HepG2 (cell line): ENCODE data around the gene ARHGAP26. TPM values are rescaled to one million over a fixed set of nuclear protein-coding genes. Genes with fewer than 3 reads are reported as not detected.

Source experiments
- ATAC-seq: fragments of 200-7000 bp; cut with Tn5 transposase; 3 replicates; pipeline ENCODE4 v1.9.1; 2020; ENCODE audit warnings: mild to moderate bottlenecking, moderate library complexity
- BruUV-seq: library from RNA; stranded (reverse); fragments of 400-500 nt; replicated peaks from 2 replicates; lab custom pipeline; 2021; lab: Mats Ljungman, UMichigan
- CTCF ChIA-PET: fragments of 300-600 bp; formaldehyde crosslinking; extraction: SDS; loops from one replicate; lab custom pipeline; 2021; ENCODE audit warnings: low total read pairs, inconsistent platforms, low intra/inter-chr PET ratio; lab: Yijun Ruan, JAX
- POLR2A ChIA-PET: fragments of 350-600 bp; sonication (Branson Sonifier 250); formaldehyde crosslinking; loops from one replicate; lab custom pipeline; 2020; ENCODE audit warnings: antibody characterized with exemption, inconsistent platforms; lab: Yijun Ruan, JAX
- DNase-seq: peaks from one replicate; pipeline ENCODE4 v3.0.0-alpha.2; 2015; ENCODE audit warnings: low spot score
- FAIRE-seq: peaks from 3 replicates; lab custom pipeline; 2011; peaks lifted over from hg19 to GRCh38; lab: Jason Lieb, UNC
- H2AFZ ChIP-seq: one replicate; pipeline ENCODE4 v1.6.1; 2011; ENCODE audit warnings: low read length, inconsistent platforms
- H3K27ac ChIP-seq: fragments of 300-600 bp; 3 replicates; pipeline ENCODE4 v1.8.0; 2011; ENCODE audit warnings: mixed run types, mild to moderate bottlenecking, mixed read lengths, low read length, inconsistent platforms; ENCODE audit not compliant: insufficient read depth; ENCODE audit errors: extremely low read length
- H3K27me3 ChIP-seq, 2 experiments: fragments of 200-600 bp in 1 of 2; 2 replicates in 1 of 2; 3 replicates in 1 of 2; pipeline versions ENCODE4 v1.6.0 to v1.8.0; 2011; ENCODE audit warnings: low read length in 2 of 2, mild to moderate bottlenecking in 2 of 2, moderate library complexity in 2 of 2, inconsistent platforms in 1 of 2; ENCODE audit not compliant: insufficient read depth in 2 of 2, control insufficient read depth in 1 of 2
- H3K36me3 ChIP-seq, 2 experiments: fragments of 200-600 bp in 1 of 2; replicated peaks in 1 of 2; 2 replicates in 1 of 2; 3 replicates in 1 of 2; pipeline versions ENCODE4 v1.5.1 to v1.8.0; 2011; ENCODE audit warnings: low read length in 2 of 2, inconsistent platforms in 1 of 2; ENCODE audit not compliant: insufficient read depth in 2 of 2, control insufficient read depth in 1 of 2
- H3K4me1 ChIP-seq: 2 replicates; pipeline ENCODE4 v1.5.1; 2012; ENCODE audit warnings: low read length, inconsistent platforms; ENCODE audit not compliant: insufficient read depth
- H3K4me2 ChIP-seq: 2 replicates; pipeline ENCODE4 v1.6.0; 2011; ENCODE audit warnings: low read depth, low read length, inconsistent platforms
- H3K4me3 ChIP-seq, 3 experiments: fragments of 200-600 bp in 1 of 3; sonication (generic), shearing (Covaris generic) in 1 of 3; replicated peaks in 1 of 3; 2 replicates each; pipeline ENCODE4 v1.5.1; 2011 to 2016; ENCODE audit warnings: low read length in 3 of 3, inconsistent platforms in 2 of 3, low read depth in 2 of 3, mild to moderate bottlenecking in 2 of 3, control low read depth in 1 of 3, mixed read lengths in 1 of 3; ENCODE audit not compliant: insufficient read depth in 1 of 3
- H3K79me2 ChIP-seq: one replicate; pipeline ENCODE4 v1.6.1; 2011; ENCODE audit warnings: low read length, inconsistent platforms; ENCODE audit not compliant: insufficient read depth
- H3K9ac ChIP-seq: 2 replicates; pipeline ENCODE4 v1.6.0; 2011; ENCODE audit warnings: mild to moderate bottlenecking, low read depth, low read length, inconsistent platforms; ENCODE audit not compliant: insufficient read depth
- H3K9me3 ChIP-seq: 2 replicates; pipeline ENCODE4 v1.5.1; 2012; ENCODE audit warnings: mild to moderate bottlenecking, low read length
- H4K20me1 ChIP-seq: 2 replicates; pipeline ENCODE4 v1.6.0; 2011; ENCODE audit warnings: inconsistent platforms, mild to moderate bottlenecking, low read length, moderate library complexity; ENCODE audit not compliant: insufficient read depth
- RFXAP ChIP-seq: sonication (generic); formaldehyde crosslinking; IDR thresholded peaks from 2 replicates; pipeline ENCODE4 v1.4.0; 2020; ENCODE audit warnings: missing genetic modification reagents, borderline replicate concordance
- SPEN ChIP-seq: sonication (generic); formaldehyde crosslinking; IDR thresholded peaks from 2 replicates; pipeline ENCODE4 v1.5.1; 2020; ENCODE audit warnings: low read depth, mild to moderate bottlenecking, missing genetic modification reagents
- STAG1 ChIP-seq: sonication (generic); formaldehyde crosslinking; IDR thresholded peaks from 2 replicates; pipeline ENCODE4 v1.4.0; 2020; ENCODE audit warnings: missing genetic modification reagents
- WGBS: methylation state at CpG from one replicate; pipeline ENCODE4 v1.1.6; 2017; ENCODE audit warnings: low lambda C conversion rate; 5-methylcytosine and 5-hydroxymethylcytosine counted together
- in situ Hi-C: cut with HindIII; loops from 2 replicates; pipeline ENCODE4 v1.10.0; 2017; ENCODE audit warnings: low pct_unique_long_range_greater_than_20kb; ENCODE audit not compliant: extremely low pct_ligation_motif_present
- intact Hi-C: fragments of 100-400 bp; cut with micrococcal nuclease; formaldehyde crosslinking; loops from one replicate; pipeline ENCODE4 v1.10.0; 2022; ENCODE audit not compliant: unreplicated experiment
- polyA plus RNA-seq, 8 experiments: library from polyadenylated mRNA; depleted of rRNA in 3 of 8; stranded (reverse) in 7 of 8; unstranded in 1 of 8; fragments of >200 nt; fragmentation: Illumina TruSeq in 4 of 8; extraction: Trizol in 4 of 8; gene quantifications; 2 replicates each; pipeline versions ENCODE4 v1.2.1 to v1.2.3, GENCODE V29; 2011 to 2016; ENCODE audit warnings: low read depth in 4 of 8, missing spikeins in 1 of 8, mixed read lengths in 1 of 8; ENCODE audit not compliant: insufficient read depth in 1 of 8
- total RNA-seq, 5 experiments: library from RNA; depleted of rRNA; stranded (reverse); fragments of >200 nt; fragmentation: Illumina TruSeq; extraction: Trizol; gene quantifications; 2 replicates each; pipeline ENCODE4 v1.2.3, GENCODE V29; 2016; ENCODE audit warnings: low read depth in 1 of 5
- TF ChIP-seq, protein P1 (sequence below): IDR thresholded peaks from 2 replicates; pipeline ENCODE4 v1.6.1; 2012; ENCODE audit warnings: low read depth, low read length, improper control_type of control experiment

Gene ARHGAP26
- total and polyA plus RNA-seq, 2 of the 13 experiments (the other 11 are each of a cell fraction or from before 2014, with no cell fraction given) = 9.6 to 18.2 TPM

DNA sequence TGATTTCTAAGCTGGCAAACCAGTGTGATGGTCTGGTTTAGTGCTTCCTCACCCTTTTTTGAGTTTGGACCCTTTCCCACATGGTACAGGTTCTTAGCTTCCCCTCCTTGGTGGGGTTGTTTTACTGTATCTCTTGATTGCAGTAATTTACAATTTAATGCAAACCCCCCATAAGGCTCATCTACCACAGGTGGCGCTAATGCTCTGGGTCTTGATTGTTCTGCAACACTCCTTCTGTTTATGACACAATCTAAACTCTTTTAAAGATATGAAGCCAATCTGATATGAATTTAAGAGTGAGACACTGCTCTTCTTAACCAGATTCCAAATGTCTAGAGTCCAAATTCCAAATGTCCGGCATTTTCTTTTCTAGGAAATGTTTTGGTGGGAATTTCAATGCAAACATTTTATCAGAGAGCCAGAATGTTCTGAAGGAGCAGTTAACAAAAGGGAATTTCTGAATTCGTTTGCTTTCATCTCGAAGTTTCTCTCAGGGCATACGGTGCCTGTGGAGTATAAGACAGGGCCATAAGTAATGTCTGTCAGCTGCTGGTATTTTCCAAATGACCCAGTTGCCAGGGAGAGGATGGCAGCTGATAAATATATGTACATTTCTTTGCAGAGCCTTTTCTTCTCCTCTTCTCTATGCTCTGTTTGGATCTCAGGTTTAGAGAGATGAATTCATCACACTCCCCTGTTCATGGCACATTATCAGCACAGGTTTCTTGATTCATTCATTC, 246.8 kb downstream of the ARHGAP26 start:
- FAIRE-seq = no peak
- Histone ChIP-seq H3K4me1 (peaks cover 4% of the 10 kb centered on the region), H3K27me3 (no peaks in the 10 kb centered on the region), H3K4me3 (no peak overlapping the region), H3K9me3 (no peaks in the 10 kb centered on the region), H3K9ac (no peak overlapping the region), H3K27ac (no peak overlapping the region), H4K20me1 (no peaks in the 10 kb centered on the region), H2AFZ (no peak overlapping the region), H3K79me2 (no peaks in the 10 kb centered on the region), H3K36me3 (peaks cover 3 to 4% of the 10 kb centered on the region in 2 experiments; a peak in 3 of 5 replicates), H3K4me2 (no peak overlapping the region)
- POLR2A ChIA-PET = no interaction called here
- CTCF ChIA-PET = no interaction called here
- in situ Hi-C loops = no loop called here
- ATAC-seq = no peak
- WGBS = 93% methylated on average over 5 of the region's 5 CpGs
- TF ChIP-seq, protein P1, sequence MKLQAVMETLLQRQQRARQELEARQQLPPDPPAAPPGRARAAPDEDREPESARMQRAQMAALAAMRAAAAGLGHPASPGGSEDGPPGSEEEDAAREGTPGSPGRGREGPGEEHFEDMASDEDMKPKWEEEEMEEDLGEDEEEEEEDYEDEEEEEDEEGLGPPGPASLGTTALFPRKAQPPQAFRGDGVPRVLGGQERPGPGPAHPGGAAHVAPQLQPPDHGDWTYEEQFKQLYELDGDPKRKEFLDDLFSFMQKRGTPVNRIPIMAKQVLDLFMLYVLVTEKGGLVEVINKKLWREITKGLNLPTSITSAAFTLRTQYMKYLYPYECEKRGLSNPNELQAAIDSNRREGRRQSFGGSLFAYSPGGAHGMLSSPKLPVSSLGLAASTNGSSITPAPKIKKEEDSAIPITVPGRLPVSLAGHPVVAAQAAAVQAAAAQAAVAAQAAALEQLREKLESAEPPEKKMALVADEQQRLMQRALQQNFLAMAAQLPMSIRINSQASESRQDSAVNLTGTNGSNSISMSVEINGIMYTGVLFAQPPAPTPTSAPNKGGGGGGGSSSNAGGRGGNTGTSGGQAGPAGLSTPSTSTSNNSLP = 0 out of 2 replicates have a peak, but pooled peaks have one; percentile 21
- TF ChIP-seq RFXAP = no peak
- TF ChIP-seq STAG1 (CRISPR knock-in tag) = peak; percentile 57
- intact Hi-C loops = no loop called here
- no peak for DNase-seq
- no TSS peak for BruUV-seq

DNA sequence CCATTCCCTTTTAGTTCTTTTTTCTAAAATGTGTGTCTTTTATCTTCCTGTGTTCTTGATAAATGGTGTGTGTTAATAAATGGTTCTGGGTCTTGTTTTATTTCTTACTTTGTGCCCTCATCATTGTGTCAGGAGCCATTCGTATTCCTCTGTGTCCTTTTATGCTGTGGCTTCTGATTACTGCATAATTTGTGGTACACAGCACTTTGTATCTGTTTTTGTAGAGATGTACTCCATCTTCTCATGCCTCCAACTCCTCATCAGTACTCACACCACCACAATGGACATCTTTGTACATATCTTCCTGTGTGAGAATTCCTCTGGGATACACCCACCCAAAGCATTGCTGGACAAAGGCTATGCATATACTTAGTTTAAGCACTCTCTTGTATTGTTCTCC, 247.4 kb downstream of the ARHGAP26 start:
- Histone ChIP-seq H3K27ac (no peak overlapping the region), H3K36me3 (peaks cover 3 to 4% of the 10 kb centered on the region in 2 experiments; a peak in 3 of 5 replicates), H3K9me3 (no peaks in the 10 kb centered on the region), H3K4me3 (no peak overlapping the region), H3K4me1 (0 out of 2 replicates have a peak, but pooled peaks cover under 1% of the 10 kb centered on the region), H3K9ac (no peak overlapping the region), H3K4me2 (no peak overlapping the region), H3K79me2 (no peaks in the 10 kb centered on the region), H3K27me3 (no peaks in the 10 kb centered on the region), H2AFZ (no peak overlapping the region), H4K20me1 (no peaks in the 10 kb centered on the region)
- no peak for DNase-seq
- 93% methylated on average over 1 of the region's 1 CpG for WGBS
- intact Hi-C loops (no loop called here), in situ Hi-C loops (no loop called here)
- TF ChIP-seq SPEN = no peak
- CTCF ChIA-PET = no interaction called here
- no peak for FAIRE-seq
- POLR2A ChIA-PET = no interaction called here
- BruUV-seq = no TSS peak
- no peak for ATAC-seq
